GM06990 (cell line): Measurements from ENCODE around the gene LGR4.
"Not testable (repeated sequence)": the region's sequence is repeated elsewhere in the genome, so short reads cannot be mapped to it uniquely, and the experiment has no call there.

ENCODE experiments used
- DNase-seq: peaks from one replicate; pipeline ENCODE4 v3.0.0-alpha.2; 2011; ENCODE audit not compliant: insufficient read length; ENCODE audit errors: extremely low read depth
- H3K27me3 ChIP-seq: replicated peaks from 2 replicates; pipeline ENCODE4 v1.6.0; 2011; ENCODE audit warnings: low read length; ENCODE audit not compliant: control insufficient read depth, insufficient read depth
- H3K36me3 ChIP-seq: 2 replicates; pipeline ENCODE4 v1.5.1; 2011; ENCODE audit warnings: low read length; ENCODE audit not compliant: control insufficient read depth, insufficient read depth
- H3K4me3 ChIP-seq: replicated peaks from 2 replicates; pipeline ENCODE4 v1.5.1; 2011; ENCODE audit warnings: low read depth, mild to moderate bottlenecking, control low read depth, low read length
- TF ChIP-seq, protein P1 (sequence below): IDR thresholded peaks from 2 replicates; pipeline ENCODE4 v1.5.1; 2011; ENCODE audit warnings: low read length, control low read depth, mild to moderate bottlenecking, inconsistent platforms; ENCODE audit not compliant: insufficient read depth, poor library complexity, severe bottlenecking

Gene LGR4

DNA sequence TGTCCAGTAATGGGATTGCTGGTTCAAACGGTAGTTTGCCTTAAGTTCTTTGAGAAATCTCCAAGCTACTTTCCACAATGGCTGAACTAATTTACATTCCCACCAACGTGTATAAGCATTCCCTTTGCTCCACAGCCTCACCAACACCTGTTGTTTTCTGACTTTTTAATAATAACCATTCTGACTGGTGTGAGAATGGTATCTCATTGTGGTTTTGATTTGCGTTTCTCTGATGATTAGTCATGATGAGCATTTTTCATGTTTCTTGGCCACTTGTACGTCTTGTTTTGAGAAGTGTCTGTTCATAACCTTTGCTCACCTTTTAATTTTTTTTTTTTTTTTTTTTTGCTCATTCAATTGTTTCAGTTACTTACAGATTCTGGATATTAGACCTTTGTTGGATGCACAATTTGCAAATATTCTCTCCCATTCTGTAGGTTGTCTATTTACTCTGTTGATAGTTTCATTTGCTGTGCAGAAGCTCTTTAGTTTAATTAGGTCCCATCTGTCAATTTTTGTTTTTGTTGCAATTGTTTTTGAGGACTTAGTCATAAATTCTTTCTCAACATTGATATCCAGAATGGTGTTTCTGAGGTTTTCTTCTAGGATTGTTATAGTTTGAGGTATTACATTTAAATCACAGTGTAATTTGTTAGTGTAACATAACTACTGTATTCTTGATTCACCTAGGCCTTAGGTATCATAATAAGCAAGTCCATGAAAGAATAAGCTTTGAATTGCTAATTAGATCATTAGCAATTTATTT lies 142.5 kb downstream of the LGR4 start:
- no peak overlapping the region for H3K4me3 ChIP-seq
- DNase-seq = no peak
- TF ChIP-seq, protein P1, sequence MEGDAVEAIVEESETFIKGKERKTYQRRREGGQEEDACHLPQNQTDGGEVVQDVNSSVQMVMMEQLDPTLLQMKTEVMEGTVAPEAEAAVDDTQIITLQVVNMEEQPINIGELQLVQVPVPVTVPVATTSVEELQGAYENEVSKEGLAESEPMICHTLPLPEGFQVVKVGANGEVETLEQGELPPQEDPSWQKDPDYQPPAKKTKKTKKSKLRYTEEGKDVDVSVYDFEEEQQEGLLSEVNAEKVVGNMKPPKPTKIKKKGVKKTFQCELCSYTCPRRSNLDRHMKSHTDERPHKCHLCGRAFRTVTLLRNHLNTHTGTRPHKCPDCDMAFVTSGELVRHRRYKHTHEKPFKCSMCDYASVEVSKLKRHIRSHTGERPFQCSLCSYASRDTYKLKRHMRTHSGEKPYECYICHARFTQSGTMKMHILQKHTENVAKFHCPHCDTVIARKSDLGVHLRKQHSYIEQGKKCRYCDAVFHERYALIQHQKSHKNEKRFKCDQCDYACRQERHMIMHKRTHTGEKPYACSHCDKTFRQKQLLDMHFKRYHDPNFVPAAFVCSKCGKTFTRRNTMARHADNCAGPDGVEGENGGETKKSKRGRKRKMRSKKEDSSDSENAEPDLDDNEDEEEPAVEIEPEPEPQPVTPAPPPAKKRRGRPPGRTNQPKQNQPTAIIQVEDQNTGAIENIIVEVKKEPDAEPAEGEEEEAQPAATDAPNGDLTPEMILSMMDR = no peak
- H3K27me3 ChIP-seq = no peaks in the 10 kb centered on the region
- H3K36me3 ChIP-seq = no peaks in the 10 kb centered on the region

DNA sequence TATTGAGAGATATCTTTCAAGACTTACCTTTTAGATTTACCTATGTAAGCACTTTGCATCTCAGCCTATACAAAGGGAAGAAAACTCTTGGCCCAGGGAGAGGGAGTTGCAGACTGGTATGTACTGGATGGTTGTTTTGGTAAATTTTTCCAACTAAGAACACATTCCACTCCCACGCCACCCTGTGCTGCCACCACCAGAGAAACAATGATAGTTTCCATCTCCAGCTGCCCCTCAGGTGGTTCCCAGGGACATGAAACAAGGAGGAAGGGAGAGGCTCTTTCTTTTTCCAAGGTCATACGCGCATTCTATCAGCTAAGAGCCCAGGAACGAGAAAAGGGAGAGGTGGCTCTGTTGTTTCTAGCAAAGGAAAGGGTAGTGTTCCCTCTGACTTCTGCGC lies 144.0 kb downstream of the LGR4 start:
- Histone ChIP-seq H3K36me3 (no peaks in the 10 kb centered on the region), H3K4me3 (no peak overlapping the region), H3K27me3 (no peaks in the 10 kb centered on the region)
- DNase-seq = no peak
- TF ChIP-seq, protein P1 = no peak

DNA sequence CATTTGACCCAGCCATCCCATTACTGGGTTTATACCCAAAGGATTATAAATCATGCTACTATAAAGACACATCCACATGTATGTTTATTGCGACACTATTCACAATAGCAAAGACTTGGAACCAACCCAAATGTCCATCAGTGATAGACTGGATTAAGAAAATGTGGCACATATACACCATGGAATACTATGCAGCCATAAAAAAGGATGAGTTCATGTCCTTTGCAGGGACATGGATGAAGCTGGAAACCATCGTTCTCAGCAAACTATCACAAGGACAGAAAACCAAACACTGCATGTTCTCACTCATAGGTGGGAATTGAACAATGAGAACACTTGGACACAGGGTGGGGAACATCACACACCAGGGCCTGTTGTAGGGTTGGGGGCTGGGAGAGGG lies 145.5 kb downstream of the LGR4 start:
- not testable (repeated sequence) for H3K4me3 ChIP-seq, H3K27me3 ChIP-seq, H3K36me3 ChIP-seq, DNase-seq

DNA sequence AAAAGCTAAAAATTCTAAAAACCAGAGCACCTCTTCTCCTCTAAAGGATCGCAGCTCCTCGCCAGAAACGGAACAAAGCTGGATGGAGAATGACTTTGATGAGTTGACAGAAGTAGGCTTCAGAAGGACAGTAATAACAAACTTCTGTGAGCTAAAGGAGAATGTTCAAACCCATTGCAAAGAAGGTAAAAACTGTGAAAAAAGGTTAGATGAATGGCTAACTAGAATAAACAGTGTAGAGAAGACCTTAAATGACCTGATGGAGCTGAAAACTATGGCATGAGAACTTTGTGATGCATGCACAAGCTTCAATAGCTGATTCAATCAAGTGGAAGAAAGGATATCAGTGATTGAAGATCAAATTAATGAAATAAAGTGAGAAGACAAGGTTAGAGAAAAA lies 150.4 kb downstream of the LGR4 start:
- DNase-seq, H3K27me3 ChIP-seq, H3K36me3 ChIP-seq, H3K4me3 ChIP-seq: not testable (repeated sequence)

DNA sequence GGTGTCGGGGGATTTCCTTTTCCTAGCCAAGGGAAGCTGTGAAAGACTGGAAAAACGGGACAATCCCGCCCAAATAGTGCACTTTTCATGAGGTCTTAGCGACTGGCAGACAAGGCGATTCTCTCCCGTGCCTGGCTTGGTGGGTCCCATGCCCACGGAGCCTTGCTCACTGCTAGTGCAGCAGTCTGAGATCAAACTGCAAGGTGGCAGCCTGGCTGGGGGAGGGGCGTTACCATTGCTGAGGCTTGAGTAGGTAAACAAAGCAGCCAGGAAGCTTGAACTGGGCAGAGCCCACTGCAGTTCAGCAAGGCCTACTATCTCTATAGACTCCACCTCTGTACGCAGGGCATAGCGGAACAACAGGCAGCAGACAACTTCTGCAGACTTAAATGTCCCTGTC lies 151.2 kb downstream of the LGR4 start:
- H3K27me3 ChIP-seq, H3K36me3 ChIP-seq, DNase-seq, H3K4me3 ChIP-seq: not testable (repeated sequence)

DNA sequence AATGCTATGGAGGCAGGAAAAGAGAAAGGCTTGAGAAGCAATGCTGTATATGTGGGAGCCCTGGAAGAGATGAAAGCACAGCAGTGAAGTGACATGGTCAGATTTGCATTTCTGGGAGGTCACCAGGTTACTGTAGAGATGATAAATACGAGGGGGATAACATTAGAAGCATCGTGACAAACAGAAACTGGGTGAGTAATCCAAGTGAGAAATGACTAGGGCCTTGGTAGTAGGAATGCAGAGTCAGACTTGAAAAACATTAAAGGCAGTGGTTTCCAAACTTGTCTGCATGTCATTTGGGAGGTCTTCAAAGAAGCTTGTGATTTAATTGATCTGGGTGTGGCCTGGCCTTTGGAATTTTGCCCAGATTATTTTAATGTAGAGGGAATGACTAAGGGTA lies 153.5 kb downstream of the LGR4 start:
- peak; percentile 57 for DNase-seq
- TF ChIP-seq, protein P1 = no peak
- Histone ChIP-seq H3K27me3 (no peaks in the 10 kb centered on the region), H3K4me3 (no peak overlapping the region), H3K36me3 (no peaks in the 10 kb centered on the region)

DNA sequence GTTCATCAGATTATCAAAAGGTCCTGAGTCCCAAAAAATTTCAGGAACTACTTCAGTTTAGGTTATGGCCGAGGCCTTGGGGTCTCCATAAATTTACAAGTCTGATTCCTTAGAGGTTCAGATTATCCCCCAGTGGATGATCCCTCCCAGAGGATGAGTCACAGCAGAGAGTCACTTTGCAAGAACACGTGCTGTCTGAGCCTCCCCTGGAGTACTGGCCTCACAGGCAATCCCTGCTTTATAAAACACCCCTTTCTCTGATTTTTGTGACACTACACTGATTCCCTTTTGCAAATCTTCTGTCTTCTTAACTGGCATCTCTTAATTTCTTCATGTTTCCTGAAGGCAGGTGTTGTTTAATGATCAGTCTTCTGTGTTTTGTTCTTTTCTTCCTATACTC lies 154.8 kb downstream of the LGR4 start:
- no peak overlapping the region for H3K4me3 ChIP-seq
- H3K27me3 ChIP-seq = no peaks in the 10 kb centered on the region
- no peaks in the 10 kb centered on the region for H3K36me3 ChIP-seq
- DNase-seq = no peak
- TF ChIP-seq, protein P1 = no peak
